Measurements from ENCODE around the gene SMARCC1.
"Not testable (repeated sequence)": the region's sequence is repeated elsewhere in the genome, so short reads cannot be mapped to it uniquely, and the experiment has no call there.

Gene SMARCC1

DNA sequence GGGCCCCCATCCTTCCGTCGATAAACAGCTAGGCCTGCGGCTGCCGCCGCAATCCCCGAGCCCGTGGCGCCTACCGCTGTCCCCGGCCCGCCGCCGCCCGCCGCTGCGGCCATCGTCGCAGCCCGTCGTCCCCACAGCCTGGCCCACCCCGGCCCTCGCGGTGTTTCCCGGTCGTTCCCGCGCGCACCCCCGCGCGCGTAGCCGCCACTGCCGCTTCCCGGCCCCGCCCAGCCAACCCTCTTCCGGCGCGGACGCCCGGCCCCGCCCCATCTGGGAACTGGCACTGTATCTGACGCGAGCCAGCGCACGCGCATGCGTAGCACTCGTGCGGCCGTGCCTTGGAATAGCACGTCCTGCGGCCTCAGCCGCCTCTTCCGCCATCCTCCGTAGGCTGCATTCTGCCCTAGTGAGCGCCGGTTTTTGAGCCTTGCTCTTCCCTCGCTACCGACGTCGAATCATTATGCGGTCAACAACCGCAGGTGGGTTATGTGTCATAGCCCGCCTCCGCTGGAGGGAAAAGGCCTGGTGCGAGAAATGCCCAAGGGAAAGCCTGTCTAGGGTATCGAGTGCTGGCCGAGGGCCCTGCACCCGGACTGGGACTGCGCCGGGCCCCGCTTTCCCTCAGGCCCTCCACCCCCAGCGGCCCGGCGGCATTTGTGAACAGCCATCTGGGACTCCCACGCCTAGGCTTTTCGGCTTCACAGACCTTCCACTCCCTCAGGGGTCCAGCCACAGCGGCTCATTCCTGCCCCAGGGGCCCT, at the start of gene SMARCC1:
SMARCC1 (minus strand) TSS at position 209 of the 761 bp plus-strand sequence; CDS start at position 113, 96 bp downstream.
- peak; percentile 92 for DNase-seq (ENCODE audit: low read depth, low spot score)

DNA sequence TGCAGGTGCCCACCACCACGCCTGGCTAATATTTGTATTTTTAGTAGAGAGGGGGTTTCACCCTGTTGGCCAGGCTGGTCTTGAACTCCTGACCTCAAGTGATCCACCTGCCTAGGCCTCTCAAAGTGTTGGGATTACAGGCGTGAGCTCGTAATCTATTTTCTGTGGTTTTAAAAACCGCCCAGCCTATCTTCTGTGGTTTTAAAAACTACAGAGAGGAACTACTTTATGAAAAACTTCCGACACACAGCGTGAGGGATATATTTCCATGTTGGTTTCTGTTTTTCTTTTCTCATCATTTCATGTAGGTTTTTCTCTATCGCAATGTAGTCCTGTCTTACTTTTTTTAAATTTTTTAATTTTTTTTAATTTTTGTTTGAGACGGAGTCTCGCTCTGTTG, 47.8 kb upstream of the SMARCC1 start:
- DNase-seq (ENCODE audit: low read depth, low spot score), result not testable (repeated sequence)

DNA sequence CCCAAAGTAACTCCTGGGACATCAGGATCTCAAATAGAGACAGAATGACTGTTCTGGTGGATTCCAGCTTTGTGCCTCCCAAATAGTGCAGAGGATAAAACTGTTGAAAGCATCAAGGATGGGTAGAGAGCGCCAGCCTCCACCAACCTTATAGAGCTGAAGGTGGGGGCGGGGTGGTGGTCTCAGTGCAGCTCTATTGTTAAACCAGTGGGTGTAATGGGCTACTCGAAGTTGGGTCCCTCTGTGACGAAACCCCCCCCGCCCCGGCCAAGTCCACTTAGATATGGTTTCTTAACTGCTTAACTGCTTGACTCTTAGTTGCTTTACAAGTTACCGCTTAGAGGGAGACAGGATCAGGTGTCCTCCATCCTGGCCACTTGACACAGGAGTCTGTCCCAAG, 43.9 kb upstream of the SMARCC1 start:
- DNase-seq (ENCODE audit: low read depth, low spot score), result no peak

DNA sequence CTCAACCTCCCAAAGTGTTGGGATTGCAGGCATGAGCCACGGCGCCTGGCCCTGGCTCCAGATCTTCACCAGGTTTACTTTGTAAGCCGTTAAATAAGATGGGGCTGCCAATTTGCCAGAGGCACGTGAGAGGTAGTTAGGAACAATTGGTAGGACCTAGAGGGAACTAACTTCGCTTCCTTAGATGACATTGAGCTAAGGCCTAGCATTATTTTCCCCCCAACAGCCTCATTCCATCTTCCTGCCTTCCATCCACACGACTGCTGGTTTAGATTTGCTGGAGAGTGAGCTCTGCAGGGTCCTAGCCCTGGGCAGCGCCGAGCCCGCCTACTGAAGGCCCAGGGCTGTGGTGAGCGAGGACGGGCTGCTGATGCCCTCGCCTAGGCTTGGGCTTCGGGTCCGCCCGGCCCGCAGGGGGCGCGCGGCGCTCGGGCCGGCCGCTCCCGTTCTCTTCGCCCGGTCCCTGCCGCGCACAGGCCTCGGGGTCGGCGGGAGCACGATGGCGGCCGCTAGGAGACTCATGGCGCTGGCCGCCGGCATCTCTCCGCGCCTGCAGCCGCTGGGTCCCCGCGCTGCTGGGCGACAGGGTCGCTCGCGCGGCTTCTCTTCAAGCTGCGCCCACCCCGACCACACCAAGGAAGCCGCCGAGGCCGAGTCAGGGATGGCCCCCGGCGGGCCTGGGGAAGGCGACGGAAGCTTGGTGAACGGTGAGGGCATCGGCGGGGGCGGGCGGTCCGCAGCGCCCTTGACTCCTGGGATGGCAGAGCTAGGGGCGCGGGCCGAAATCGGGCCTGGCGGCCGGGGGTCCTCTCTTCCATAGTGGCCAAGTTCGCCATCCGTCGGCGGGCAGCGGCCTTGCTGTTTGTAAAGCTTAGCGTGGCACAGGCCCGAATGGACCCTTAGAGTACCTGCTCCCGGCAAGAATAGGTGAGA, 43.1 kb upstream of the SMARCC1 start:
- peak; percentile 51 for DNase-seq (ENCODE audit: low read depth, low spot score)

DNA sequence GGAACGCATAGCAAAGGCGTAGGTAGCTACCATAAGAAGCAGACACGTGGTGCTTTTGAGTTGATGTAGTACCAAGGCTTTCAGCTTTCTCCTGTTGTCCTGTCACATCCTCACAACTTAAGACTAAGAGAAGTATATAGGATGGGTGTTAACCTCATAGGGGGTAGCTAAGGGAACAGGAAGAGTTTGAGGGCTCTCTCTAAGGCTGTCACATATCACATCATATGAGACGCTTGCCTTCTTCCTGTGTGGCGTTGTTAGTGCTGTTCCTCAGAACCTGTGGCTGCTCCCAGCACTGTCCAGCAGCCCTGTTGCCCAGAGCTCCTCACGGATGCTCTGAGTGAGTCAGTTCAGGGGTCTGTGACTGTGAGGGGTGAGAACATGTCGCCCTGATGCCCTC, 35.9 kb upstream of the SMARCC1 start:
- DNase-seq (ENCODE audit: low read depth, low spot score), result no peak

DNA sequence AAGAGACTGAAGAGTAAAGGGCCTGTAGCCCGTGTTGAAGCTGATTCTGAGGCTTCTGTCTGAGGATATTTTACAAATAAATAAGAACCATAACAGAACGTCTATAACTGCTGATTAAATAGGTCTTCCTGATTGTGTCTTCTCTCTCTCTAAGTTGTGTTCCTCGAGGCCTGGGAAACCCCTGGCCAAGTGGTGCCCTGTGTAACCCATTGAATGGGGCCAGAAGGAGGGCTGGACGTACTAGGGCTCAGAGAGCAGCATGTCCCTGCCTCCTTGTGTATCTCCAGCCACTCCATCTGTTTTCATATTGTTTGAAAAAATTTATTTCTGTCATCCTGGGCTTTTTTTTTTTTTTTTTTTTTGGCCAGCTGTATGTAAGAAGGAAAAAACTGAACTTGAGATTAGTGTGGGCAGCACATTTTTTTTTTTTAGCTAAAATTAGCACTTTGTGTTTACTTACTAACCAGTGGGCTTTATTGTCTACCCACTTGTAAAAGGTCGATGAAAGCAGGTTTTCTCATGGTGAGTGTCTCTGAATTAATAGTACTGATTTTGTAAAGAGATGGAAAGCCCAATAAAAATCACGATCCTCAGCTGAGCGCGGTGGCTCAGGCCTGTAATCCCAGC, 32.0 kb upstream of the SMARCC1 start:
- DNase-seq (ENCODE audit: low read depth, low spot score), result no peak

DNA sequence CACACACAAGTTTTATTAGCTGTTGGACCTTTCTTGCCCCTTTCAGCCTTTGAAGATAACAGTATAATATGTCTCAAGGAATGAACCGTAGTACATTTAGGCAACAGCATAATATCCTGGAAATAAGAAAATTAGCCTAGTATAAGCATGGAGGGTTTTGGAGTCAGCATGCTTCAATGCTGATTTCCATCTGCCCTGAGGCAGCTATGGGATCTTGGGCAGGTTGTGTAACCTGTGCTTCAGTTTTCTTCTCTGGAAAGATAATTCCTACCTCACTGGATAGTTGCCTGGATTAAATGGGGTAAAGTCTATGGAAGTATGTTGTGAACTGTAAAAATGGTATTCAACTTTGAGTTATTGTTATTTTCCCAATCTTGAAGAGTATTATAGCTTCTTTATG, 22.9 kb upstream of the SMARCC1 start:
- DNase-seq (ENCODE audit: low read depth, low spot score), result no peak

DNA sequence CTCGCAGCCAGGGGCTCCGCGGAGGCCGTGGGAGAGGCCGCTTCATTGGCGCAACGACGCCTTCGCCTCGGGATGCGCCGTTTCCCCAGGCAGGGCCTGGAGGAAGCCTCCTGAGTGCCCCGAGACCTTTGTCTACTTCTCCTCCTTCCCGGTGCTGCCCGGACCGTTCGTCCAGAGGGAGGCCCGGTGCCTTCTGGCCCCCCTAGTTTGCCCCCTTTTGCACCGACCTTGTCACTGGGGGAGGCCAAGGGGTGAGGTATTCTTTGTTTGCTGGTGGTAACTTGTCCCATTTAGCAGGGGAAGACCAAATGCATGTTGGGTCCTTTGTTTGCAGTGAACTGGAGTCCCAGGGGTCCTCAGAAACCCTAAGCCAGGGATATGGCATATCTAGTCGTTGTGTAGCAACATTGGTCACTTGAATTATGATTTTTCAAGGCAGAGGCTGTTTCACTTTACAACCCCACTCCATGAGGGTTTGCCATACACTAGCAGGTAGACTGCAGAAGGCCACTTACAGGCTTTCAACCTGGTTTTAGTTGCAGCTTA, 21.9 kb upstream of the SMARCC1 start:
- DNase-seq (ENCODE audit: low read depth, low spot score), result no peak

DNA sequence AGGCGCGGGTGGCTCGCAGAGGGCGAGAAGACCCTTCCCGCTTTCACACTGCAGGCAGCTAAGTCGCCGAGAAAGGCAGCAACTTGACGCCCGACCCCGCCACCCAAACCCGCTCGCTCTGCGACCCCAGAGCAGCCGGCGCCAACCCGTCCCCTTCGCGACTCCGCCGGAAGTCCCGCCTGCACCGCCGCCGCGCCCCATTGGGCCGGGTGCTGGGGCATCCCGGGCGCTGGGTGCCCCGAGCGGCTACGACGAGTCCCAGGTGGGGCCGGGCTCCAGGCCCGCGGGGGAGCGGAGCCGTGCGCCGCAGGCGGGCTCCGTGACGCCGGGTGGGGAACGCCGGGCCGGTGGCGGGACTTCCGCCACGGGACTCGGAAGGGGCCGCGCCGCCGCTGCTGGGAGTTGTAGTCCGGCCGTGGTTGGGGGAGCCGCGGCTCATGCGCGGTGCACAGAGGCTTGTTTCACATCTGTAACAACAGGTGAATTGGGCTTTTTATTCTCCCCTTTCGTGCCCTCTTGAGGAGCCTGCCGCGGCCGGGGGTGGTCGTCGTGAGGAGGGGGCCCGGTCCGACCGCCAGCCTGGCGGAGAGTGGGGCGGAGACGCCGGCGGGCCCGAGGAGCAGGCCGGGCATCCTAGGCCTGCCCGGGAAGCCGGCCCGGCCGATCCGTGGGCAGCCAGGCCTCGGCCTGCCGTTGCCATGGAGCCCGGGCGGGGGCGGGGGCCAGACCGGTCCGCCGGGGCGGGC, 21.2 kb upstream of the SMARCC1 start, which contains the start of gene DHX30:
DHX30 (plus strand) TSS at position 405 of the 746 bp plus-strand sequence. CDS start 7,546 bp downstream, outside the sequence.
- peak; percentile 66 for DNase-seq (ENCODE audit: low read depth, low spot score)

DNA sequence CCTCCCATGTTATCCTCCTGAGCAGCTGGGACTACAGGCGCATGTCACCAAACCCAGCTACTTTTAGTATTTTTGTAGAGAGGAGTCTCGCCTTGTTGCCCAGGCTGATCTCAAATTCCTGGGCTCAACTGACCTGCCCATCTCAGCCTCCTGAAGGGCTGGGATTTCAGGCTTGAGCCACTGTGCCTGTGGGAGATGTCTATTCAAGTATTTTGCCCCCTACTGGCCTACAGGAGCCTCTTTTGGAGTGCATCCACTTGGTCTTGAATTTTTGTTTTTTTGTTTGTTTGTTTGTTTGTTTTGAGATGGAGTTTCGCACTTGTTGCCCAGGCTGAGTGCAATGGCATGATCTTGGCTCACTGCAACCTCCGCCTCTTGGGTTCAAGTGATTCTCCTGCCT, 18.0 kb upstream of the SMARCC1 start:
- DNase-seq (ENCODE audit: low read depth, low spot score), result no peak

DNA sequence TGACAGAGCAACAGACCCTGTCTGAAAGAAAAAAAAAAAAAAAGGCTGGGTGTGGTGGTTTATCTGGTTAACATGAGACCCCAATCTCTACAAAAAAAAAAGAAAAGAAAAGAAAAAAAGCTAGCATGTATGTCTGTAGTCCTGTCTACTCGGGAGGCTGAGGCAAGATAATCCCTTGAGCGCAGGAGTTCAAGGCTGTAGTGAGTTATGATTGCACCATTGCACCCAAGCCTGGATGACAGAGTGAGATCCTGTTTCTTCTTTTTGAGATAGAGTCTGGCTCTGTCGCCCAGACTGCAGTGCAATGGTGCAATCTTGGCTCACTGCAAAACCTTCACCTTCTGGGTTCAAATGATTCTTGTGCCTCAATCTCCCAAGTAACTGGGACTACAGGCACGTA, 12.9 kb upstream of the SMARCC1 start:
- no peak for DNase-seq (ENCODE audit: low read depth, low spot score)

DNA sequence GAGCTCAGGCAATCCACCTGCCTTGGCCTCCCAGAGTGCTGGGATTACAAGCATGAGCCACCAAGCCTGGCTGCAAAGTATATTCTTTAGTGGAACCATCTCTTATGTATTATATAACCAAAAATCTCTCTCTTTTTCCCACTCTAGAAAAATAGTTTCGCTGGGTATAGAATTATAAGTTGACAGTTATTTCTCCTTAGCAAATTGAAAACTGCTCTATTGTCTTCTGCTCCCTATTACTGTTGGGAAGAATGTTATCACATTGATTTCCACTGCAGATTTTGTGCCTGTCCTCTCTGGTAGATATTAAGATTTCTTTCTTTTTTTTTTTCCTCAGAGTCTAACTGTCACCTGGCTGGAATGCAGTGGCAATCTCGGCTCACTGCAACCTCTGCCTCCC, 11.0 kb upstream of the SMARCC1 start:
- no peak for DNase-seq (ENCODE audit: low read depth, low spot score)

DNA sequence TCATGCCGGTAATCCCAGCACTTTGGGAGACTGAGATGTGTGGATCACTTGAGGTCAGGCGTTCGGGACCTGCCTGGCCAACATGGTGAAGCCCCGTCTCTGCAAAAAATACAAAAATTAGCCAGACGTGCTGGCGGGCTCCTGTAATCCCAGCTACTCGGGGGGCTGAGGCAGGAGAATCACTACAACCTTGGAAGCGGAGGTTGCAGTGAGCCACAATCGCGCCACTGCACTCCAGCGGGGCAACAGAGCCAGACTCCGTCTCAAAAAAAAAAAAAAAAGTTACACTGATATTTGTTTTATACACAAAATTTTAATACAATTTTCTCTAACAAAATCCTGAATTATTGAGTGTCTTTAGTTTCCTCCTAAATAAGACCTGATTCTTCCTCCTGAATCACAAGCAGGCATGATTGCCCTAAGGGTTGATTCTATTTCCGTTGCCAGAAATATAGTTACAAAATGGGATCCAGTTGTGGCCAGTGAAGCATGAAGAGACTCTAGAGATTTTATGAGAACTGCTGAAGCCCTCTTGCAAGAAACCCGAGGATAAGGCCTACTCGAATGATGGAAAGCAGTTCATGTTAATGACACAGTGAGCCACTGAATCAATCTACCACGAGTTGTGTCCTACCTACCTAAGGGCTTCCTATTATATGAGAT, 9.6 kb upstream of the SMARCC1 start:
- no peak for DNase-seq (ENCODE audit: low read depth, low spot score)

DNA sequence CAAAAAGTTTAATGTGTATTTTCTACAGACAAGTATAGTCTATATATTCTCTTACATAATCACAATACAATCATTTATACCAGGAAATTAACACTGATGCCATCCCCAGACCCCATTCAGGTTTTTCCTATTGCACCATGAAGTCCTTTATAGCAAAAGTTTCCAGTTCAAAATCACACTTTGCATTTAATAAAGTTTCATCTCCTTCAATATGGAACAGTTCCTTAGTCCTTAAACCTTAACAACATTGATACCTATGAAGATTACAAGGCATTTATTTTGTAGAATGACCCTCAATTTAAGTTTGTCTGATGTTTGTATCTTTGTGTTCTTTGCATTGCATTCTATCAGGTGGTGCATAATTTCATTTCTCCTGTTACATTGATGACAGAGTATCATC, 2.0 kb upstream of the SMARCC1 start:
- no peak for DNase-seq (ENCODE audit: low read depth, low spot score)

DNA sequence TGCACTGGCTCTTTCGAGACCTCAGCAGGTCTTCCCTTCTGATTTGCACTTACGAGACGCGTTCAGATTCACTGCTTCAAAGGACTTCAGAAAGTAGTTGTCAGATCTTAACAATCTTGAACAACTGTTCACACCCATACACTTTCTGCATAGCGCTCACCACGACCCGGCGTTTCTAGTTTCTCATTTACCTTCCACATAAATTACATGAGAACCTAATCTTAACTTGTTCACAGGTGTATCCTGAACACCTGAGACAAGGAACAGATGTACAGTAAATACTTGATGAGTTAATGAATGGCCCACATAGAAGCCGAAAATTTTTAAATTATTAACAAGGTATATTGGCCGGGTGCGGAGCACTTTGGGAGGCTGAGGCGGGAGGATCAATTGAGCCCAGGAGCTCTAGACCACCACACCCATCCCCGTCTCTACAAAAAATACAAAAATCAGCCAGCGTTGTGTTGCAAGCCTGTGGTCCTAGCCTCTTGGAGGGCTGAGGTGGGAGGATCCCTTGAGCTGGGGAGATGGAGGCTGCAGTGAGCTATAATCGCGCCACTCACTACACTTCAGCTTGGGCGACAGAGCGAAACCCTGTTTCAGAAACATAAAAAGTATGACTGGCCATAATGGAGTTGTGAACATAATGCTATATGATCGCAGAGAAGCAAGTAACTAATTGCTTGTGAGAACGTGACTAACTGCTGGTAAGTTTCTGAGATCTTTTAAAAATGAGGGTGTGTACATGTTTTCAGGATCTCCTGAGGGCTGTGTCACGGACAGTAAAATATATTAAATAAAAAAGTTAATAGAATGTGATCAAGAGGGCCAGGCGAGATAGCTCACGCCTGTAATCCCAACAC, 984 bp upstream of the SMARCC1 start:
- no peak for DNase-seq (ENCODE audit: low read depth, low spot score)

DNA sequence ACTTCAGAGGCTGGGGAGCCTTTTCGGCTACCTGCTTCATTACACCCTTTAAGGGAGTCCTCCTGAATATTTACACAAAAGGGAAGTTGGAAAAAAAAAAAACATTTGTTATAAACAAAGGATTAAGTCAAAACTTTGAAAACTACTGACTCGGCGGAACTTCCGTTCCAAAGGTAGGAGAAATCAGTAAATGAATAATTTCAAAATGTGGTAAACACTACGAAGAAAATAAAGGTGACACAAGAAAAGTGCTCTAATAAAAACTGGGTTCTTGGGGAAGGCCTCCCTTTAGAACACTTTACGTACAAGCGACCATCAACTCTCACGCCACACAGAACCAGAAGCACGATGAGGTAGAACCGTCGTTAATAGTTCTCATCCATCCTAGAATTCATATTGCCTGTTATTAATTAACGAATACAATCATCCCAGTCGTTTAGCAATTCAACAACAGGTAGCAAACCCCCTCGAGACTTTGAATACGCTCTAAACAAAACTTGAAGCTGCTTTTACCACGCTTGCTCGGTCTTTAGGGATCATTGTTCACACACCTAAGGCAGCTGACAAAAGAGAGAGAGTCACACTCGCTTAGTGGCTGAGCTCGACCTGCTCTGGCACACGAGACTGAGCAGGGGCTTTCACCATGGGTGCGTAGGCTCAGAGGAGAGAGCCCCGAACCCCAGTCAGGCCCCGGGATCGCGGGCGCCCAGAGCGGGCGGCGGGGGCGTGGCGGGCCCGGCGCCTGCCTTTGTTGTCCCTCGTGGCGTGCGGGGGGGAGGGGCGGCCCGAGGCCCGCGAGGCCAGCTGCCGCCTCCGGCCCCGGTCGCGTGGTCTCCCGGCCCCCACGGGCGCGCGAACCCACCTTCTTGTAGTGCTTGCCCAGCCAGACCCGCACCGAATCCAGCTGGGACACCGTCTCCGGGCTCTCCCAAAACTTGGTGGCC, 680 bp downstream of the SMARCC1 start:
- peak; percentile 35 for DNase-seq (ENCODE audit: low read depth, low spot score)

DNA sequence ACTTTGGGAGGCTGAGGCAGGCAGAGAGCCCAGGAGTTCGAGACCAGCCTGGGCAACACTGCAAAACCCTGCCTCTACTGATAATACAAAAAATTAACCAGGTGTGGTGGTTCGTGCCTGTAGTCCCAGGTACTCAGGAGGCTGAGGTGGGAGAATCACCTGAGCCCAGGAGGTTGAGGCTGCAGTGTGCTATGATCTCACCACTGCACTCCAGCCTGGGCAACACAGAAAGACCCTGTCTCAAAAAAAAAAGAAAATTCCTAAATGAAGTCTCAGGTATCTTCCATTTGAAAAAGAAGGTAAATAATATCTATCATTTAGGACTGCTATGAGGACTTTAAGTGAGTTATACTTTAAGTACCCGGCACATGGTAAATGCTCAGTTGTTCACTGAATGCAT, 2.9 kb downstream of the SMARCC1 start:
- DNase-seq (ENCODE audit: low read depth, low spot score), result no peak

DNA sequence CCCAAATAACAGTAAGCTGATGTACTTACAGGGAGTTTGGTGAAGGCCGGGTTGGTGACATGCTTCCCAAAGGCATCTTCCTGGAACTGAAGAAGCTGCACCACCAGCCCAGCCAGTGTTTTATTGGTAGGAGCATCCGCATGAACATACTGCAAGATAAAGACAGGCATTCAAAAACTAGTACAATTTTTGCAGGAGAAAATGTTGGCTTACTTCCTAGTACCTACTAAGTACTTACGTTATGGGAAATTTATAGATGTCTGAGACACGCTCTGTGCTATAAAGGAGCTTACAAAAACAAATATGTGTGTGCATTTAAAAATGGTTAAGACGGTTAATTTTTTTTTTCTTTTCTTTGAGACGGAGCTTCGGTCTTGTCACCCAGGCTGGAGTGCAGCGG, 8.9 kb downstream of the SMARCC1 start:
- DNase-seq (ENCODE audit: low read depth, low spot score), result no peak

DNA sequence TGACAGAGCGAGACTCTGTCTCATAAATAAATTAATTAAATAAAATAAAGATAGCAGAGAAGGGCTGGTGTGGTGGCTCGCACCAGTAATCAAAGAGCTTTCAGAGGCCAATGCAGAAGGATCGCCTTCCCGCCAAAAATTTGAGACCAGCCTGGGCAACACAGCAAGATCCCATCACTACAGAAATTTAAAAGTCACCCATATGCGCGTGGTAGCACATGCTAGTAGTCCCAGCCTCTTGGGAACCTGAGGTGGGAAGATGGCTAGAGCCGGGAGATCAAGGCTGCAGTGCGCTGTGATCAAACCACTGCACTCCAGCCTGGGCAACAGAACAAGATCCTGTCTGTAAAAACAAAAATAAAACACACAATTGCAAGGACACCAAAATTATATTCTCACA, 9.6 kb downstream of the SMARCC1 start:
- no peak for DNase-seq (ENCODE audit: low read depth, low spot score)
